ENCODE data around the gene CEBPE.

Gene CEBPE

GRCh38 chr14:23142826-23143225 is 23.8 kb upstream of the CEBPE start:
- no peak for DNase-seq

- no peak for DNase-seq
Measured at GRCh38 chr14:23141706-23142444, 22.8 kb upstream of the CEBPE start.

- no peak for DNase-seq
Measured at GRCh38 chr14:23140371-23140770, 21.3 kb upstream of the CEBPE start.

GRCh38 chr14:23139874-23140273 is 20.8 kb upstream of the CEBPE start:
- DNase-seq = no peak

GRCh38 chr14:23137813-23138535 is 18.9 kb upstream of the CEBPE start:
- no peak for DNase-seq

- DNase-seq = no peak
Measured at GRCh38 chr14:23137192-23137812, 18.2 kb upstream of the CEBPE start.

GRCh38 chr14:23136566-23137133 is 17.6 kb upstream of the CEBPE start:
- DNase-seq = no peak

GRCh38 chr14:23132970-23133369 is 13.9 kb upstream of the CEBPE start:
- DNase-seq = no peak

GRCh38 chr14:23131482-23131881 is 12.4 kb upstream of the CEBPE start:
- no peak for DNase-seq

GRCh38 chr14:23130871-23131270 is 11.8 kb upstream of the CEBPE start:
- DNase-seq = no peak

- no peak for DNase-seq
Measured at GRCh38 chr14:23129759-23130316, 10.8 kb upstream of the CEBPE start.

GRCh38 chr14:23128969-23129758 is 10.1 kb upstream of the CEBPE start:
- no peak for DNase-seq

- DNase-seq = no peak
Measured at GRCh38 chr14:23127861-23128260, 8.8 kb upstream of the CEBPE start.

GRCh38 chr14:23126548-23127278 is 7.7 kb upstream of the CEBPE start:
- DNase-seq = no peak

GRCh38 chr14:23125933-23126524 is 7.0 kb upstream of the CEBPE start:
- DNase-seq = no peak

GRCh38 chr14:23125011-23125410 is 6.0 kb upstream of the CEBPE start:
- no peak for DNase-seq

- DNase-seq = no peak
Measured at GRCh38 chr14:23124337-23124954, 5.4 kb upstream of the CEBPE start.

- DNase-seq = no peak
Measured at GRCh38 chr14:23123419-23123818, 4.4 kb upstream of the CEBPE start.

GRCh38 chr14:23122086-23122485 is 3.0 kb upstream of the CEBPE start:
- no peak for DNase-seq

GRCh38 chr14:23121361-23121771 is 2.3 kb upstream of the CEBPE start:
- DNase-seq = no peak
